ENCODE results near the gene ZP2. TPM values are rescaled to one million over a fixed set of nuclear protein-coding genes. Genes with fewer than 3 reads are reported as not detected.
A peak's percentile ranks its signal among the peaks of the same experiment; 100 is the strongest.

The ZP2 gene
- total and polyA plus RNA-seq, 12 donors, result not detected

DNA sequence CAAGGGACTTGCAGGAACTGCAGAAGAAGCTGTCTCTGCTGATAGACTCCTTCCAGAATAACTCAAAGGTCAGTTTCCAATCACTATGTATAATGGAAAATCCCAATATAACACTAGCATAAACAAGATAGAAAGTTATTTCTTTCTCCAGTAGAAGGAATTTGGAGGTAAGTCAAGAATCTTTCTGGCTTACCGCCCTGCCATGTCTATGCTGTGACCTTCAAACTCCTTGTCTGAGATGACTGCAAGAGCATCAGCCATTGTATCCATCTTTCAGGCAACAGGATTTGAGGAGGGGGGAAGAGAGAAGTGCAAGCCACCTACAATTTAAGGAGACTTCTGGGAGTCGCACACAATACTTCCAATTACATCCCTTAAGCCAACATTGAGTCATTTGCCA is 50.2 kb downstream of the ZP2 start:
- Histone ChIP-seq H3K9me3 (no peaks in the 10 kb centered on the region), H3K27me3 (no peaks in the 10 kb centered on the region), H3K36me3 (peaks cover 0 to 48% (median 4%) of the 10 kb centered on the region in 9 donors), H3K27ac (peak overlapping the region in 8 of 10 donors; percentile 27 to 95 (median 89)), H3K4me1 (peaks cover 10 to 75% (median 60%) of the 10 kb centered on the region in 9 donors), H3K4me3 (peak overlapping the region in 6 of 10 donors; percentile 70 to 89 (median 88))
- peak in 5 of 8 donors; percentile 10 to 33 (median 14) for ATAC-seq
- TF ChIP-seq, protein P1, sequence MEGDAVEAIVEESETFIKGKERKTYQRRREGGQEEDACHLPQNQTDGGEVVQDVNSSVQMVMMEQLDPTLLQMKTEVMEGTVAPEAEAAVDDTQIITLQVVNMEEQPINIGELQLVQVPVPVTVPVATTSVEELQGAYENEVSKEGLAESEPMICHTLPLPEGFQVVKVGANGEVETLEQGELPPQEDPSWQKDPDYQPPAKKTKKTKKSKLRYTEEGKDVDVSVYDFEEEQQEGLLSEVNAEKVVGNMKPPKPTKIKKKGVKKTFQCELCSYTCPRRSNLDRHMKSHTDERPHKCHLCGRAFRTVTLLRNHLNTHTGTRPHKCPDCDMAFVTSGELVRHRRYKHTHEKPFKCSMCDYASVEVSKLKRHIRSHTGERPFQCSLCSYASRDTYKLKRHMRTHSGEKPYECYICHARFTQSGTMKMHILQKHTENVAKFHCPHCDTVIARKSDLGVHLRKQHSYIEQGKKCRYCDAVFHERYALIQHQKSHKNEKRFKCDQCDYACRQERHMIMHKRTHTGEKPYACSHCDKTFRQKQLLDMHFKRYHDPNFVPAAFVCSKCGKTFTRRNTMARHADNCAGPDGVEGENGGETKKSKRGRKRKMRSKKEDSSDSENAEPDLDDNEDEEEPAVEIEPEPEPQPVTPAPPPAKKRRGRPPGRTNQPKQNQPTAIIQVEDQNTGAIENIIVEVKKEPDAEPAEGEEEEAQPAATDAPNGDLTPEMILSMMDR (IDR thresholded peaks at IDR 0.05), result no peak
- intact Hi-C loops (cut with DNase I), result loop anchor here in 2 of 10 donors (10.0 kb wide), 2 partner anchors 394 to 404 kb away; no protein-coding TSS in a partner anchor
- DNase-seq, result peak in 1 of 2 donors; percentile 55
- WGBS, 2 donors, result 34 to 45% methylated on average over 2 of the region's 2 CpGs

DNA sequence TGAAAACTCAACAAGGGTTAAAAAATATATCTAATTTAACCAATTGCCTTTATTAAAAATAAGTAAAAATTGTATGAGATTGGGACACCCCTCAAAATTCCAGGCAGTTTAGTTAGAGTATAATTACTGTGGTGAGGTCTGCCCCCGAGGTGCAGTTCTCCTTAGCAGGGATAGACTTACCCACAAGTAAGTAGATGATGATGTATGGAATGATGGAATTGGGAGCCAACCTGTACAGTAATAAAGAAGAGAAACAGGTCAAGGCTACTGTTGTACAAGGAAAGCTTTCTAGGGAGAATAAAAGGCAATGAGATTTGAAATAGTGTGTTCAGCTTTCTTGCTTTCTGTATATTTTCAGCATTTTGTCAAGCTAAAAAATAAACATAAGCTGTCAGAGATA is 51.1 kb downstream of the ZP2 start:
- no peak for ATAC-seq
- Histone ChIP-seq H3K9me3 (no peaks in the 10 kb centered on the region), H3K27me3 (no peaks in the 10 kb centered on the region), H3K4me3 (peak overlapping the region in 9 of 10 donors; percentile 70 to 89 (median 85)), H3K4me1 (peaks cover 10 to 73% (median 60%) of the 10 kb centered on the region in 9 donors), H3K36me3 (peaks cover 0 to 39% (median 3%) of the 10 kb centered on the region in 9 donors), H3K27ac (peak overlapping the region in 9 of 10 donors; percentile 27 to 95 (median 88))
- DNase-seq, result no peak
- TF ChIP-seq, protein P1 (IDR thresholded peaks at IDR 0.05), result no peak
- WGBS, 2 donors, result 47% methylated on average over 1 of the region's 1 CpG
- intact Hi-C loops (cut with DNase I), result loop anchor here in 2 of 10 donors (10.0 kb wide), 2 partner anchors 395 to 405 kb away; no protein-coding TSS in a partner anchor

DNA sequence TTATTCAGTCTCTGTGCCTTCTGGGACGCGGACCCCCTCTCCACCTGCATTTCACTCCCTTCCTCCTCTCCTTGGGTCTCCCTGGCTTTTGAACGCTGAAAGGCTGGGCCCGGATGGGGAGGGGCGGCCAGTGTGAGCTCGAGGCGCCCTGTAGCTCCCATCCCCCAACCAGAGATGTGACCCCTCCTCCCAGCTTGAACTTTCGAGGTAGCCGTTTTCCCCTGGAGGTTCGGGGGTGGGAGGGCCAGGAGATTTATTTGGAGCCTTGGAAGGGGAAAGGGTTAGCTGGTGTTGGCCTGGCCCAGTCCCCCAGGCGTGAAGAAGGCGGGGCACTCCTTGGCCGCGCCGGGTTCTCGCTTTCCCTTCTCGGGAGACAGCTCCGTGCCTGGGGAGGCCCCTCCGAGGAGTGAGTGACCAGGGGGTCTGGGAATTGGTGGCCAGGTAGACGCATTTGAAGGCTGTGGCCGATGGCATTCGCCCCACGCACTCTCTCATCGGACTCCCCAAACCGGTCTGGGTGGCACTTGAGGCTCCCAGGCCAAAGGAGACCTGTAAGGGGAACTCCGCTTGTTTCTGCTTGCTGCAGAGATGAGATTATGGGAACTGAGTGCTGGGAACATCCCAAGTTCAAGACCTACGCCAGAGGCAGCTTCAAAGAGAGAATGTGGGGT is 52.0 kb downstream of the ZP2 start:
- Histone ChIP-seq H3K27ac (peak overlapping the region; percentile 65 to 95 (median 86)), H3K36me3 (peaks cover 0 to 30% (median 3%) of the 10 kb centered on the region in 9 donors), H3K27me3 (no peaks in the 10 kb centered on the region), H3K4me3 (peak overlapping the region; percentile 62 to 89 (median 85)), H3K4me1 (peaks cover 10 to 68% (median 54%) of the 10 kb centered on the region in 9 donors), H3K9me3 (no peaks in the 10 kb centered on the region)
- WGBS, 2 donors, result 3 to 4% methylated on average over 27 of the region's 27 CpGs
- TF ChIP-seq, protein P1 (IDR thresholded peaks at IDR 0.05), result no peak
- DNase-seq, result peak; percentile 38 to 49
- intact Hi-C loops (cut with DNase I), result loop anchor here in 6 of 10 donors (2.0 to 10.0 kb wide), 12 partner anchors 118 to 1518 kb away; partner anchors contain the start of genes CRYM (in 1 of the 6) and UQCRC2 (in 1 of the 6)
- ATAC-seq, result peak; percentile 27 to 64 (median 53)

DNA sequence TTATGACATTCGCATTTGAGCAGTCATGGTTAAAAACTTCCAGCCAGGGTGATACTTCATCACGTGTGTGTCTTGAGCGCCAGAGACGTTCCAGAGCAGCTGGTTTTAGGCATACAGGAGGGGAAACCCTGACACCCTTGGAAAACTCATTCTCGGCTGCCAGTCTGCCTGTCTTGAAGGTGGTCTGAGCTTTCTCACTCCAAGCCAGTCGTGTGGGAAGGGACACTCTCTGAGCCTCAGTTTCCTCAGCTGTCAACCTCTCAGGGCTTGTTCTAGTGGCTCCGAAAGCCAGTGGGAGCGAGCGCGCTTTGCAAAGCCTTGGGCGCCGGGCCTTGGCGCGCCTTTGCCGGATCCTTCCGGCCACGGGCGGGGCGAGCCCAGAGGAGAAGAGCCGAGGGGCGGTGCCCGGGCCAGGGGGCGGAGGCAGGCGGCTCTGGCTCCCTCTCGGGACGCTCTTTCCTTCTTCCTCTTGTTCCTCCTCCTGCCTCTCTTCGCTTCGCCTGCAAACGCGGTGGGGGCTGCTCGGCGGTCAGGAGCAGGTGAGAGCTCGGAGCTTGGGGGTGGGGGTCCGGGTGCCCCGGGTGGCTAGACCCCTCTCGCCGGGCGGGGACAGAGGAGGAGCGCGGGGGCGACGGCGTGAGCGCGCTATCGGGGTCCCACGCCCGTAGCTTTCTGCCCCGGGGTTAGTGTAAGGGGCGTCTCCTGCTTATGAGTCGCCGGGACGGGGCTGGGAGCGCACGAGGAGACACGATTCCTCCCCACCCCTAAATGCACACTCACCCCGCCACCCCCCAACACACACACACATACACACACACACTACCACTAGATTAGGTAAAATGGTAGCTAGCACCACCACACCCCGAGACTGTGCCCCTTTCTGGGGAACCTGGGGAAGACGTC is 52.9 kb downstream of the ZP2 start, which contains the start of gene LDAF1:
LDAF1 (plus strand) TSS at position 467 of the 903 bp plus-strand sequence. CDS start 2,509 bp downstream, outside the sequence.
- peaks cover 0 to 21% (median 3%) of the 10 kb centered on the region in 9 donors for H3K36me3 ChIP-seq
- TF ChIP-seq, protein P1 (IDR thresholded peaks at IDR 0.05), result peak in 4 of 9 donors; percentile 7 to 26 (median 16)
- H3K27ac ChIP-seq, result peak within 1 kb of the TSS; percentile 65 to 95 (median 86)
- 0 to 1% methylated on average over 52 to 59 of the region's 59 CpGs for WGBS, 2 donors
- H3K9me3 ChIP-seq, result no peaks in the 10 kb centered on the region
- ATAC-seq (peak; percentile 89 to 95 (median 92)), DNase-seq (peak; percentile 82 to 88)
- H3K4me1 ChIP-seq, result peaks cover 10 to 59% (median 49%) of the 10 kb centered on the region in 9 donors
- H3K27me3 ChIP-seq, result no peaks in the 10 kb centered on the region
- intact Hi-C loops (cut with DNase I), result loop anchor here in 6 of 10 donors (2.0 to 10.0 kb wide), 12 partner anchors 119 to 1519 kb away; partner anchors contain the start of genes CRYM (in 1 of the 6) and UQCRC2 (in 1 of the 6)
- H3K4me3 ChIP-seq, result peak within 1 kb of the TSS; percentile 62 to 89 (median 85)
